Measurements from ENCODE around the gene PCDH9. TPM values are rescaled to one million over a fixed set of nuclear protein-coding genes. Genes with fewer than 3 reads are reported as not detected.

Gene PCDH9
- total and polyA plus RNA-seq, 7 donors: under 0.01 to 15.7 (median 8.7) TPM; not detected in 1

- Histone ChIP-seq H3K36me3 (no peaks in the 10 kb centered on the region), H3K4me1 (no peaks in the 10 kb centered on the region), H3K27ac (no peak overlapping the region), H3K9me3 (no peaks in the 10 kb centered on the region), H3K4me3 (no peak overlapping the region), H3K27me3 (no peaks in the 10 kb centered on the region)
- no peak for DNase-seq
- 48 to 52% methylated on average over 5 of the region's 5 CpGs for WGBS, 2 donors
- intact Hi-C loops (cut with DNase I): no loop called here
- TF ChIP-seq POLR2AphosphoS5 (IDR thresholded peaks at IDR 0.05): no peak
- no peak for TF ChIP-seq POLR2A (IDR thresholded peaks at IDR 0.05)
- no peak for TF ChIP-seq EP300 (IDR thresholded peaks at IDR 0.05)
- TF ChIP-seq CTCF (IDR thresholded peaks at IDR 0.05): no peak
Measured at GRCh38 chr13:66995203-66995611, 234.9 kb downstream of the PCDH9 start.

GRCh38 chr13:66994517-66995202, 235.5 kb downstream of the PCDH9 start:
- intact Hi-C loops (cut with DNase I): no loop called here
- H3K9me3 ChIP-seq: no peaks in the 10 kb centered on the region
- H3K27me3 ChIP-seq: no peaks in the 10 kb centered on the region
- TF ChIP-seq POLR2AphosphoS5 (IDR thresholded peaks at IDR 0.05): no peak
- no peak for TF ChIP-seq CTCF (IDR thresholded peaks at IDR 0.05)
- TF ChIP-seq EP300 (IDR thresholded peaks at IDR 0.05): no peak
- TF ChIP-seq POLR2A (IDR thresholded peaks at IDR 0.05): no peak
- no peaks in the 10 kb centered on the region for H3K36me3 ChIP-seq
- DNase-seq: no peak
- peak overlapping the region in 1 of 4 donors; percentile 13 for H3K4me3 ChIP-seq
- no peaks in the 10 kb centered on the region for H3K4me1 ChIP-seq
- WGBS, 2 donors: 26 to 43% methylated on average over 9 of the region's 9 CpGs
- peak overlapping the region in 1 of 4 donors; percentile 54 for H3K27ac ChIP-seq

GRCh38 chr13:66994097-66994496, 236.0 kb downstream of the PCDH9 start:
- Histone ChIP-seq H3K27ac (peak overlapping the region in 1 of 4 donors; percentile 54), H3K36me3 (no peaks in the 10 kb centered on the region), H3K4me1 (no peaks in the 10 kb centered on the region), H3K4me3 (peak overlapping the region in 1 of 4 donors; percentile 13), H3K9me3 (no peaks in the 10 kb centered on the region), H3K27me3 (no peaks in the 10 kb centered on the region)
- WGBS, 2 donors: 28 to 45% methylated on average over 13 of the region's 13 CpGs
- DNase-seq: peak; percentile 71
- TF ChIP-seq EP300 (IDR thresholded peaks at IDR 0.05) (no peak), CTCF (IDR thresholded peaks at IDR 0.05) (peak in 2 of 4 experiments; percentile 19 to 39)
- intact Hi-C loops (cut with DNase I): no loop called here

GRCh38 chr13:66992719-66993118, 237.4 kb downstream of the PCDH9 start:
- Histone ChIP-seq H3K4me1 (no peaks in the 10 kb centered on the region), H3K9me3 (no peaks in the 10 kb centered on the region), H3K27me3 (no peaks in the 10 kb centered on the region), H3K4me3 (no peak overlapping the region), H3K36me3 (no peaks in the 10 kb centered on the region), H3K27ac (no peak overlapping the region)
- intact Hi-C loops (cut with DNase I): no loop called here
- no peak for DNase-seq
- TF ChIP-seq POLR2AphosphoS5 (IDR thresholded peaks at IDR 0.05): no peak
- WGBS, 2 donors: 47 to 73% methylated on average over 2 of the region's 2 CpGs

GRCh38 chr13:66992183-66992582, 238.0 kb downstream of the PCDH9 start:
- no peak overlapping the region for H3K4me3 ChIP-seq
- no peak overlapping the region for H3K27ac ChIP-seq
- TF ChIP-seq EP300 (IDR thresholded peaks at IDR 0.05) (no peak), POLR2A (IDR thresholded peaks at IDR 0.05) (no peak), CTCF (IDR thresholded peaks at IDR 0.05) (no peak), POLR2AphosphoS5 (IDR thresholded peaks at IDR 0.05) (no peak)
- no peaks in the 10 kb centered on the region for H3K9me3 ChIP-seq
- H3K27me3 ChIP-seq: no peaks in the 10 kb centered on the region
- DNase-seq: no peak
- intact Hi-C loops (cut with DNase I): no loop called here
- no peaks in the 10 kb centered on the region for H3K36me3 ChIP-seq
- no peaks in the 10 kb centered on the region for H3K4me1 ChIP-seq
- WGBS, 2 donors: 64 to 89% methylated on average over 3 of the region's 3 CpGs
